HepG2 (cell line): ENCODE measurements around the gene SPTBN4. TPM values are rescaled to one million over a fixed set of nuclear protein-coding genes. Genes with fewer than 3 reads are reported as not detected.

ENCODE experiments used
- HCFC1 ChIP-seq: fragments of 150-350 bp; IDR thresholded peaks from 2 replicates; pipeline ENCODE4 v1.6.1; 2014; ENCODE audit warnings: low read depth, low read length
- MTA3 ChIP-seq: sonication (generic); formaldehyde crosslinking; IDR thresholded peaks from 2 replicates; pipeline ENCODE4 v1.4.0; 2020; ENCODE audit warnings: missing genetic modification reagents
- NFE2L2 ChIP-seq: fragments of 150-350 bp; IDR thresholded peaks from 2 replicates; pipeline ENCODE4 v1.6.1; 2014; ENCODE audit warnings: low read length
- NFYC ChIP-seq: IDR thresholded peaks from 2 replicates; pipeline ENCODE4 v1.6.1; 2016; ENCODE audit warnings: missing genetic modification reagents, missing compliant biosample characterization
- RBM39 ChIP-seq: fragments of 200-400 bp; formaldehyde crosslinking; IDR thresholded peaks from one replicate; pipeline ENCODE4 v1.6.1; 2018; ENCODE audit warnings: antibody characterized with exemption, mild to moderate bottlenecking, low read depth, low read length; ENCODE audit not compliant: poor library complexity, severe bottlenecking
- SMAD9 ChIP-seq: sonication (generic); formaldehyde crosslinking; IDR thresholded peaks from 2 replicates; pipeline ENCODE4 v1.5.1; 2020; ENCODE audit warnings: mild to moderate bottlenecking, missing genetic modification reagents
- SP4 ChIP-seq: sonication (generic); formaldehyde crosslinking; IDR thresholded peaks from 2 replicates; pipeline ENCODE4 v1.8.1; 2023; ENCODE audit warnings: mild to moderate bottlenecking, missing genetic modification reagents
- SYNCRIP ChIP-seq: fragments of 200-400 bp; formaldehyde crosslinking; IDR thresholded peaks from 2 replicates; pipeline ENCODE4 v1.6.1; 2018; ENCODE audit warnings: mild to moderate bottlenecking, low read depth, low read length; ENCODE audit not compliant: insufficient read depth
- TFE3 ChIP-seq: IDR thresholded peaks from 2 replicates; pipeline ENCODE4 v1.6.1; 2016
- THAP7 ChIP-seq: sonication (generic); formaldehyde crosslinking; IDR thresholded peaks from 2 replicates; pipeline ENCODE4 v1.8.1; 2023; ENCODE audit warnings: mild to moderate bottlenecking, missing genetic modification reagents
- THRA ChIP-seq: sonication (generic); formaldehyde crosslinking; IDR thresholded peaks from 2 replicates; pipeline ENCODE4 v1.4.0; 2020; ENCODE audit warnings: missing genetic modification reagents, borderline replicate concordance
- YEATS2 ChIP-seq: sonication (generic); formaldehyde crosslinking; IDR thresholded peaks from 2 replicates; pipeline ENCODE4 v1.4.0; 2020; ENCODE audit warnings: missing genetic modification reagents, borderline replicate concordance
- ZBTB3 ChIP-seq: sonication (generic); formaldehyde crosslinking; IDR thresholded peaks from 2 replicates; pipeline ENCODE4 v1.4.0; 2020; ENCODE audit warnings: low read depth, mild to moderate bottlenecking, moderate library complexity, missing genetic modification reagents, borderline replicate concordance
- ZNF142 ChIP-seq: sonication (generic); formaldehyde crosslinking; IDR thresholded peaks from 2 replicates; pipeline ENCODE4 v1.4.0; 2020; ENCODE audit warnings: missing genetic modification reagents
- ZNF225 ChIP-seq: sonication (generic); formaldehyde crosslinking; IDR thresholded peaks from 2 replicates; pipeline ENCODE4 v1.4.0; 2020; ENCODE audit warnings: mild to moderate bottlenecking, missing genetic modification reagents
- ZNF256 ChIP-seq: sonication (generic); formaldehyde crosslinking; conservative IDR thresholded peaks from 2 replicates; pipeline ENCODE4 v1.4.0; 2020; ENCODE audit warnings: missing genetic modification reagents
- ZNF263 ChIP-seq: sonication (generic); formaldehyde crosslinking; IDR thresholded peaks from 2 replicates; pipeline ENCODE4 v1.4.0; 2020; ENCODE audit warnings: missing genetic modification reagents
- ZNF33B ChIP-seq: sonication (generic); formaldehyde crosslinking; IDR thresholded peaks from 2 replicates; pipeline ENCODE4 v1.5.1; 2020; ENCODE audit warnings: mild to moderate bottlenecking, missing genetic modification reagents
- ZNF441 ChIP-seq: sonication (generic); formaldehyde crosslinking; IDR thresholded peaks from 2 replicates; pipeline ENCODE4 v1.7.0; 2021; ENCODE audit warnings: missing genetic modification reagents, borderline replicate concordance
- ZNF615 ChIP-seq: sonication (generic); formaldehyde crosslinking; IDR thresholded peaks from 2 replicates; pipeline ENCODE4 v1.5.0; 2020; ENCODE audit warnings: mild to moderate bottlenecking, missing genetic modification reagents, borderline replicate concordance
- ZNF780A ChIP-seq: sonication (generic); formaldehyde crosslinking; IDR thresholded peaks from 2 replicates; pipeline ENCODE4 v1.8.0; 2022; ENCODE audit warnings: mild to moderate bottlenecking, missing genetic modification reagents, moderate library complexity
- polyA plus RNA-seq, 8 experiments: library from polyadenylated mRNA; depleted of rRNA in 3 of 8; stranded (reverse) in 7 of 8; unstranded in 1 of 8; fragments of >200 nt; fragmentation: Illumina TruSeq in 4 of 8; extraction: Trizol in 4 of 8; gene quantifications; 2 replicates each; pipeline versions ENCODE4 v1.2.1 to v1.2.3, GENCODE V29; 2011 to 2016; ENCODE audit warnings: low read depth in 4 of 8, missing spikeins in 1 of 8, mixed read lengths in 1 of 8; ENCODE audit not compliant: insufficient read depth in 1 of 8
- total RNA-seq, 5 experiments: library from RNA; depleted of rRNA; stranded (reverse); fragments of >200 nt; fragmentation: Illumina TruSeq; extraction: Trizol; gene quantifications; 2 replicates each; pipeline ENCODE4 v1.2.3, GENCODE V29; 2016; ENCODE audit warnings: low read depth in 1 of 5

Gene SPTBN4
- total and polyA plus RNA-seq, 2 of the 13 experiments (the other 11 are each of a cell fraction or from before 2014, with no cell fraction given): 0.11 TPM

- 0 out of 2 replicates have a peak, but pooled peaks have one; percentile 64 for TF ChIP-seq ZNF33B
- no peak for TF ChIP-seq ZNF263
- no peak for TF ChIP-seq ZNF615 (CRISPR knock-in tag)
- TF ChIP-seq HCFC1: no peak
- TF ChIP-seq ZNF441 (CRISPR knock-in tag): no peak
- no peak for TF ChIP-seq THAP7 (CRISPR knock-in tag)
- no peak for TF ChIP-seq ZBTB3
- no peak for TF ChIP-seq ZNF256 (CRISPR knock-in tag)
- TF ChIP-seq NFE2L2: no peak
- peak; percentile 91 for TF ChIP-seq SP4 (CRISPR knock-in tag)
- TF ChIP-seq NFYC (CRISPR knock-in tag): peak; percentile 75
- TF ChIP-seq SYNCRIP: no peak
- no peak for TF ChIP-seq TFE3 (CRISPR knock-in tag)
- no peak for TF ChIP-seq SMAD9 (CRISPR knock-in tag)
- TF ChIP-seq ZNF225 (CRISPR knock-in tag): peak; percentile 7; the same call in 1 of the 2 replicates
- TF ChIP-seq RBM39: peak; percentile 63
- TF ChIP-seq ZNF142: no peak
- TF ChIP-seq ZNF780A (CRISPR knock-in tag): no peak
- 0 out of 2 replicates have a peak, but pooled peaks have one; percentile 17 for TF ChIP-seq YEATS2 (CRISPR knock-in tag)
- no peak for TF ChIP-seq MTA3 (CRISPR knock-in tag)
- TF ChIP-seq THRA: peak; percentile 34; the same call in 1 of the 2 replicates
These were observed 22.6 kb upstream of the SPTBN4 start, which contains the start of gene SERTAD3 (continued) for GRCh38 chr19:40444000-40444824.
